ENCODE data around the gene GATB.

The GATB gene

DNA sequence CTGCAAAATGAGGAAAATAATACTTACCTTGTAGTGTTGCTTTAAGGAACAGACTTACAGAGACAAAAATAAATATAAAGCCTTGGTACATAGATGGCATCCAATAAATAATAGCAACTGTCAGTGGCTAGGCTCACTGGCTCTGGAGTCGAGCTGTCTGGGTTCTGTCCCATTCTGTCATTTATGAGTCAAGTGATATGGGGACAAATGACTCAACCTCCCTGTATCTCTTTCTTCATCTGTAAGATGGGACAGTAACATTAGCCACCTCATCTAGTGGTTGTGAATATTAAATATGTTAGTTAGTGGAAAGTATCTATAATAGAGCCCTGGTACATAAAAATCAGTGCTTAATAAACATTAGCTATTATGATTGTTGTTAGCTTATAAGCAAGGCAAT, 16.7 kb upstream of the GATB start:
- H3K4me1 ChIP-seq (ENCODE audit: control insufficient read depth in 1 of 2, insufficient read depth in 1 of 2, low read depth in 1 of 2, low read length in 1 of 2) = no peaks in the 10 kb centered on the region
- TF ChIP-seq, protein P1, sequence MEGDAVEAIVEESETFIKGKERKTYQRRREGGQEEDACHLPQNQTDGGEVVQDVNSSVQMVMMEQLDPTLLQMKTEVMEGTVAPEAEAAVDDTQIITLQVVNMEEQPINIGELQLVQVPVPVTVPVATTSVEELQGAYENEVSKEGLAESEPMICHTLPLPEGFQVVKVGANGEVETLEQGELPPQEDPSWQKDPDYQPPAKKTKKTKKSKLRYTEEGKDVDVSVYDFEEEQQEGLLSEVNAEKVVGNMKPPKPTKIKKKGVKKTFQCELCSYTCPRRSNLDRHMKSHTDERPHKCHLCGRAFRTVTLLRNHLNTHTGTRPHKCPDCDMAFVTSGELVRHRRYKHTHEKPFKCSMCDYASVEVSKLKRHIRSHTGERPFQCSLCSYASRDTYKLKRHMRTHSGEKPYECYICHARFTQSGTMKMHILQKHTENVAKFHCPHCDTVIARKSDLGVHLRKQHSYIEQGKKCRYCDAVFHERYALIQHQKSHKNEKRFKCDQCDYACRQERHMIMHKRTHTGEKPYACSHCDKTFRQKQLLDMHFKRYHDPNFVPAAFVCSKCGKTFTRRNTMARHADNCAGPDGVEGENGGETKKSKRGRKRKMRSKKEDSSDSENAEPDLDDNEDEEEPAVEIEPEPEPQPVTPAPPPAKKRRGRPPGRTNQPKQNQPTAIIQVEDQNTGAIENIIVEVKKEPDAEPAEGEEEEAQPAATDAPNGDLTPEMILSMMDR (IDR thresholded peaks at IDR 0.05) = no peak
- H3K9me3 ChIP-seq = no peaks in the 10 kb centered on the region
- H3K4me3 ChIP-seq (ENCODE audit: low read depth in 1 of 2, low read length in 1 of 2) = no peak overlapping the region
- H3K36me3 ChIP-seq = no peaks in the 10 kb centered on the region
- no peak overlapping the region for H3K27ac ChIP-seq
- peaks cover 25% of the 10 kb centered on the region for H3K27me3 ChIP-seq

DNA sequence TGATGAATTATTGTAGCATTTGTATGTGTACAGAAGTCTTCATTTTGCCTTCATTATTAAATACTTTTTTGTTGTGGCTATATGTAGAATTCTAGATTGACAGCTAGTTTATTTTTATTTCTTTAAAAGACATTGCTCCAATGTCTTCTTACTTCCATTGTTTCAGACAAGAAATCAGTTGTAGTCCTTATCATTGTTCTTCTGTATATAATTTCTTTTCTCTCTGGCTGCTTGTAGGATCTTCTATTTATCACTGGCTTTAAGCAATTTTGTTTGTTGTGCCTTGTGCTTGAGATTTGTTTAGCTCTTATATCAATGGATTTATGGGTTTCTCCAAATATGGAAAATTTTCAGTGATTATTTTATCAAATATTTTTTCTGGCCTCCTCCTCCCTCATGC, 13.5 kb upstream of the GATB start:
- no peaks in the 10 kb centered on the region for H3K4me1 ChIP-seq (ENCODE audit: control insufficient read depth in 1 of 2, insufficient read depth in 1 of 2, low read depth in 1 of 2, low read length in 1 of 2)
- no peaks in the 10 kb centered on the region for H3K9me3 ChIP-seq
- H3K27me3 ChIP-seq = peaks cover 28% of the 10 kb centered on the region
- H3K36me3 ChIP-seq = no peaks in the 10 kb centered on the region
- no peak overlapping the region for H3K4me3 ChIP-seq (ENCODE audit: low read depth in 1 of 2, low read length in 1 of 2)
- H3K27ac ChIP-seq = no peak overlapping the region
- TF ChIP-seq, protein P1 (IDR thresholded peaks at IDR 0.05) = no peak

DNA sequence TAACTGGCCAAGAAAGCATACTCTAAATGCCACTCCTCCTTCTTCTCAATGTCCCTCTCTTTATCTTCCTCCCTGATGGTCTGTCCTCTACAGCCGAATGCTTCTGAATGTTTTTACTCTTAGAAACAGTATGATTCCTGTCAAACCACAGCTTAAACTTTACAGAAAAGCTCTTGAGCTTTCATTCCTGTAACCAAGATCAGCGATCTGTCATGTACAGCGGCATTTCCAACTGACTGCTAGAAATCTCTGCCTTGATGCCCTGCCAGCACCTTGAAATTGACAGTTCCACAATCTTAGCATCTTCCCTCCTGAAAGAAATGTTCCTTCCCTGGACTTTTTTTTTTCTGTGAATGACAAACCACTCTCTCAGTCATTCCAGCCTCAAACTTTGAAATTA, 11.5 kb upstream of the GATB start:
- H3K4me1 ChIP-seq (ENCODE audit: control insufficient read depth in 1 of 2, insufficient read depth in 1 of 2, low read depth in 1 of 2, low read length in 1 of 2) = no peaks in the 10 kb centered on the region
- peaks cover 44% of the 10 kb centered on the region for H3K27me3 ChIP-seq
- no peak overlapping the region for H3K4me3 ChIP-seq (ENCODE audit: low read depth in 1 of 2, low read length in 1 of 2)
- no peaks in the 10 kb centered on the region for H3K9me3 ChIP-seq
- H3K27ac ChIP-seq = no peak overlapping the region
- TF ChIP-seq, protein P1 (IDR thresholded peaks at IDR 0.05) = no peak
- no peaks in the 10 kb centered on the region for H3K36me3 ChIP-seq

DNA sequence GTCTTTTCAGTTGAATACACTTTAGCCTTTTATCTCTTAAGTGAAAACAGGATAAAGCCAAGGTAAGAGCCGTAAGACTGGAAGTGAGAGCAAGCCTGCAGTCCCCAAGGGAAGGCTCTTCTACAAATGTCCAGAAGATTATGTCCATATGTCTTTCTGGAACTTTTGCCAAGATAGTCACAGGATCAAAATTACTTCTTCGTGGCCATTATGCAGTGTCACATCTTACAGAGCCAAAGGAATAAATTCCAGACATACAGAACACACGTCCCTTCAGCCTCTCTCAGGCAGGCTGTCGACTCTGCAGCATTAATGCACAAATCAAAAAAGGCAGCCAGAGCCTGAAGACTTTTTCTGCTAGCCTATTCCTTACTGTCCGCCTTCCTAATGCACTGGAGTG, 10.9 kb upstream of the GATB start:
- no peak overlapping the region for H3K4me3 ChIP-seq (ENCODE audit: low read depth in 1 of 2, low read length in 1 of 2)
- H3K27me3 ChIP-seq = peaks cover 50% of the 10 kb centered on the region
- H3K27ac ChIP-seq = no peak overlapping the region
- H3K9me3 ChIP-seq = no peaks in the 10 kb centered on the region
- no peaks in the 10 kb centered on the region for H3K36me3 ChIP-seq
- H3K4me1 ChIP-seq (ENCODE audit: control insufficient read depth in 1 of 2, insufficient read depth in 1 of 2, low read depth in 1 of 2, low read length in 1 of 2) = no peaks in the 10 kb centered on the region
- TF ChIP-seq, protein P1 (IDR thresholded peaks at IDR 0.05) = no peak

DNA sequence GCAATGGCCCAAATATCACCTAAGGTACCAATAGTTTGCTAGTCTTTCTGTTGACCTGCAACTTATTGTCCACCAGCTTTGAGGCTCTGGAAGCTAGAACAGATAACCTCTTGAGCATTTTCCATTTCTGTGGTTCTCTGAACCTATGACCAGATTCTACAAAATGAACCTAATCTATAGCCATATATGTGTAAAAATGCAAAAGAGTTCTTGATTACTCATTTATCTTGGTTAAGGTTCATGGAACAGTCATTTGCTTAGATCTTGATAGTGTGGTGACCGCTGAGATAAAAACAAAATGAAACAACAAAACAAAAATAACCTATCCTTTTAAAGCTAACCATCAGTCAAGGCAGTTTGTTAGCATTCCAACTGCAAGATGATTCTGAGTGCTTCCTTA, 9.3 kb upstream of the GATB start:
- H3K36me3 ChIP-seq = no peaks in the 10 kb centered on the region
- no peak overlapping the region for H3K4me3 ChIP-seq (ENCODE audit: low read depth in 1 of 2, low read length in 1 of 2)
- peaks cover 64% of the 10 kb centered on the region for H3K27me3 ChIP-seq
- TF ChIP-seq, protein P1 (IDR thresholded peaks at IDR 0.05) = no peak
- no peaks in the 10 kb centered on the region for H3K9me3 ChIP-seq
- H3K4me1 ChIP-seq (ENCODE audit: control insufficient read depth in 1 of 2, insufficient read depth in 1 of 2, low read depth in 1 of 2, low read length in 1 of 2) = no peaks in the 10 kb centered on the region
- no peak overlapping the region for H3K27ac ChIP-seq

DNA sequence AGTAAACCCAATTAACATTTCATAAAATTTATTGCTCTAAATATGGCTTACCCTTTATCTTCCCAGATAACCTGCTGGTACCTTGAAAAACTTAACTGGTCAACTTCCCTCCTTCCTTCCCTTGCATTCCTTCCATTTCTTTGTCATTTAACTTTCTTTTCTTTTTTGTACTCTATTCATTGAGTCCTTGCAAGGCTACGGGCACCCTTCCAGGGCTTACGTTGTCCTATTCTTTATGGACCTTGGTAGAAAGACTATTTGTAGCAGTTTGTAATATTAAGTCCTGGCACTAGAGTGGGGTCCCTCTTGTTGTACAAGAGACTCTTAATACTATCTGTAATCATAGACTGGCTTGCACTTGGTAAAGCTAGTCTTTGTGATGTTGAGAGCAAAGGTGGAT, 8.0 kb upstream of the GATB start:
- Histone ChIP-seq H3K36me3 (no peaks in the 10 kb centered on the region), H3K27ac (no peak overlapping the region), H3K9me3 (no peaks in the 10 kb centered on the region), H3K27me3 (peaks cover 77% of the 10 kb centered on the region), H3K4me3 (ENCODE audit: low read depth in 1 of 2, low read length in 1 of 2) (no peak overlapping the region), H3K4me1 (ENCODE audit: control insufficient read depth in 1 of 2, insufficient read depth in 1 of 2, low read depth in 1 of 2, low read length in 1 of 2) (no peaks in the 10 kb centered on the region)
- TF ChIP-seq, protein P1 (IDR thresholded peaks at IDR 0.05) = no peak

Measured in neutrophil (primary cell).